Measurements from ENCODE around the gene SYNM.
"Not testable (repeated sequence)": the region's sequence is repeated elsewhere in the genome, so short reads cannot be mapped to it uniquely, and the experiment has no call there.

The SYNM gene

DNA sequence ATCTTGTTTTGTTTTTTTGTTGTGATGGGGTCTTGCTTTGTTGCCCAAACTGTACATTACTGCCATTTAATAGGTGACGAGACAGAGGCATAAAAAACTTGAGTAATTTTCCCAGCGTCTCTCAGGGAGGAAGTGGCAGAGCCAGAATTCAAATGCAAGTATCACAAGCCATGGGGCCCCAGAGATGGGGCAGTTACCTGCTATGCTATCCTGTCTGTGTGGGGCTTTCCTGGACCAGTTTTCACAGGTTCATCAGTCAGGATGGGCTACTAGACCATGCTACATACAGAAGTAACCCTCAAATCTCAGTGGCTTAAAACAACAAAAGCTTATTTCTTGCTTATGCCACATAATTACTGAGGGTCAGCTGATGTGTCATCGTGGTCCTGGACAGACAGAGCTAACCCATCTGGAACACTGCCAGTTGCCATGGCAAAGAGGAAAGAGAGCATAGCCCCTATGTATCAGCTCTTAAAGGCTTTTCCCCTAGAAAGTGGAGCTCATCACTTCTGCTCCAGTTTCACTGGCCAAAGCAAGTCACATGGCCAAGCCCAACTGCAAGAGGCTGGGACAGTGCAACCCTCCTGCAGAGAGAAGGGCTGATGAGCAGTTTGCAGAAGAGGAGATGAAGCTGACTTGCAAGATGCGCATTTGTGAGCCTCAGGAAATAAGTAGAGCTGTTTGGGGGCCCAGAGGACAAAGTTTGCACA lies 31.7 kb upstream of the SYNM start:
- no peak overlapping the region for H3K4me2 ChIP-seq
- no peak overlapping the region for H3K9ac ChIP-seq
- peaks cover 10% of the 10 kb centered on the region for H3K4me1 ChIP-seq (ENCODE audit: low read depth, poor library complexity, severe bottlenecking)
- TF ChIP-seq, protein P1, sequence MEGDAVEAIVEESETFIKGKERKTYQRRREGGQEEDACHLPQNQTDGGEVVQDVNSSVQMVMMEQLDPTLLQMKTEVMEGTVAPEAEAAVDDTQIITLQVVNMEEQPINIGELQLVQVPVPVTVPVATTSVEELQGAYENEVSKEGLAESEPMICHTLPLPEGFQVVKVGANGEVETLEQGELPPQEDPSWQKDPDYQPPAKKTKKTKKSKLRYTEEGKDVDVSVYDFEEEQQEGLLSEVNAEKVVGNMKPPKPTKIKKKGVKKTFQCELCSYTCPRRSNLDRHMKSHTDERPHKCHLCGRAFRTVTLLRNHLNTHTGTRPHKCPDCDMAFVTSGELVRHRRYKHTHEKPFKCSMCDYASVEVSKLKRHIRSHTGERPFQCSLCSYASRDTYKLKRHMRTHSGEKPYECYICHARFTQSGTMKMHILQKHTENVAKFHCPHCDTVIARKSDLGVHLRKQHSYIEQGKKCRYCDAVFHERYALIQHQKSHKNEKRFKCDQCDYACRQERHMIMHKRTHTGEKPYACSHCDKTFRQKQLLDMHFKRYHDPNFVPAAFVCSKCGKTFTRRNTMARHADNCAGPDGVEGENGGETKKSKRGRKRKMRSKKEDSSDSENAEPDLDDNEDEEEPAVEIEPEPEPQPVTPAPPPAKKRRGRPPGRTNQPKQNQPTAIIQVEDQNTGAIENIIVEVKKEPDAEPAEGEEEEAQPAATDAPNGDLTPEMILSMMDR (conservative IDR thresholded peaks at IDR 0.05; ENCODE audit: low read depth, low read length): no peak
- H4K20me1 ChIP-seq (ENCODE audit: insufficient read depth): no peaks in the 10 kb centered on the region
- no peaks in the 10 kb centered on the region for H3K79me2 ChIP-seq (ENCODE audit: insufficient read depth, low read depth)
- H2AFZ ChIP-seq (ENCODE audit: low read depth): no peak overlapping the region
- H3K4me3 ChIP-seq (IDR thresholded peaks at IDR 0.05; ENCODE audit: insufficient read depth, low read depth, low read length): no peak overlapping the region
- H3K36me3 ChIP-seq (ENCODE audit: insufficient read depth): no peaks in the 10 kb centered on the region
- H3K27me3 ChIP-seq (ENCODE audit: insufficient read depth, low read depth): no peaks in the 10 kb centered on the region
- no peak overlapping the region for H3K27ac ChIP-seq

- no peaks in the 10 kb centered on the region for H4K20me1 ChIP-seq (ENCODE audit: insufficient read depth)
- H3K4me1 ChIP-seq (ENCODE audit: low read depth, poor library complexity, severe bottlenecking): peaks cover 10% of the 10 kb centered on the region
- no peak overlapping the region for H3K4me2 ChIP-seq
- H2AFZ ChIP-seq (ENCODE audit: low read depth): no peak overlapping the region
- no peaks in the 10 kb centered on the region for H3K27me3 ChIP-seq (ENCODE audit: insufficient read depth, low read depth)
- H3K9ac ChIP-seq: no peak overlapping the region
- TF ChIP-seq, protein P1 (conservative IDR thresholded peaks at IDR 0.05; ENCODE audit: low read depth, low read length): no peak
- no peak overlapping the region for H3K4me3 ChIP-seq (IDR thresholded peaks at IDR 0.05; ENCODE audit: insufficient read depth, low read depth, low read length)
- H3K36me3 ChIP-seq (ENCODE audit: insufficient read depth): no peaks in the 10 kb centered on the region
- no peaks in the 10 kb centered on the region for H3K79me2 ChIP-seq (ENCODE audit: insufficient read depth, low read depth)
- H3K27ac ChIP-seq: no peak overlapping the region
Measured at GRCh38 chr15:99074446-99074845, 30.4 kb upstream of the SYNM start.

- not testable (repeated sequence) for H4K20me1 ChIP-seq (ENCODE audit: insufficient read depth); H3K4me3 ChIP-seq (IDR thresholded peaks at IDR 0.05; ENCODE audit: insufficient read depth, low read depth, low read length); H3K79me2 ChIP-seq (ENCODE audit: insufficient read depth, low read depth); H3K27ac ChIP-seq; H3K36me3 ChIP-seq (ENCODE audit: insufficient read depth); H3K4me2 ChIP-seq; H2AFZ ChIP-seq (ENCODE audit: low read depth); H3K27me3 ChIP-seq (ENCODE audit: insufficient read depth, low read depth); H3K9ac ChIP-seq
- peaks cover 10% of the 10 kb centered on the region for H3K4me1 ChIP-seq (ENCODE audit: low read depth, poor library complexity, severe bottlenecking)
Measured at GRCh38 chr15:99075059-99075652, 29.7 kb upstream of the SYNM start.

DNA sequence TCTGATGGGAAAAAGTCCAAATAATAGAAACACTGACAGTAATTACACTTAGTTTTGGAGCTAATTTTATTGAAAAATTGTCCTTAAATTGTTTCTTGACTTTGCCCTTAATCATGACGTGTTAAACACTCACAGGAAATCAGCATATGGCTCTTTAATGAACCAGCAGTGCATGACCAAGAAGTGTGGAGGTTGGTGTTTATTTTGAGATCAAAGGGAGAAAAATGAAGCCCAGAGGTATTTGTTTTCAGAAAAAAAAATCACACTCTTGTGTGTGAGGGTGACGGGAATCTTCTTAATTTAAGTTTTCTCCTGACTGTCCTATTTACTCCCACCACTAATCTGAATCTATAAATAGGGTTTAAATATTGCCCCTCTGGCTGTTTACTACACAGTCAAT lies 28.8 kb upstream of the SYNM start:
- no peaks in the 10 kb centered on the region for H3K27me3 ChIP-seq (ENCODE audit: insufficient read depth, low read depth)
- H3K9ac ChIP-seq: peak overlapping the region; percentile 35; the same call in 1 of the 2 replicates
- TF ChIP-seq, protein P1 (conservative IDR thresholded peaks at IDR 0.05; ENCODE audit: low read depth, low read length): no peak
- H4K20me1 ChIP-seq (ENCODE audit: insufficient read depth): no peaks in the 10 kb centered on the region
- no peak overlapping the region for H3K27ac ChIP-seq
- H2AFZ ChIP-seq (ENCODE audit: low read depth): peak overlapping the region; percentile 79
- H3K79me2 ChIP-seq (ENCODE audit: insufficient read depth, low read depth): no peaks in the 10 kb centered on the region
- H3K4me1 ChIP-seq (ENCODE audit: low read depth, poor library complexity, severe bottlenecking): peaks cover 10% of the 10 kb centered on the region
- no peaks in the 10 kb centered on the region for H3K36me3 ChIP-seq (ENCODE audit: insufficient read depth)
- peak overlapping the region; percentile 66 for H3K4me2 ChIP-seq
- no peak overlapping the region for H3K4me3 ChIP-seq (IDR thresholded peaks at IDR 0.05; ENCODE audit: insufficient read depth, low read depth, low read length)
